PC-3 (cell line): Measurements from ENCODE around the gene SLC13A1. TPM values are rescaled to one million over a fixed set of nuclear protein-coding genes. Genes with fewer than 3 reads are reported as not detected.

ENCODE experiments used
- ATAC-seq: fragments of 200-7000 bp; cut with Tn5 transposase; 2 replicates; pipeline ENCODE4 v1.9.1; 2020; ENCODE audit warnings: mild to moderate bottlenecking, moderate library complexity
- BruUV-seq: library from RNA; stranded (reverse); fragments of 400-500 nt; replicated peaks from 2 replicates; lab custom pipeline; 2021; lab: Mats Ljungman, UMichigan
- CTCF ChIA-PET: fragments of 300-600 bp; sonication (Branson Sonifier 250); formaldehyde crosslinking; loops from one replicate; lab custom pipeline; 2022; ENCODE audit warnings: antibody characterized with exemption; lab: Charles Lee
- POLR2A ChIA-PET: fragments of 300-600 bp; sonication (Branson Sonifier 250); formaldehyde crosslinking; loops from one replicate; lab custom pipeline; 2022; ENCODE audit warnings: antibody characterized with exemption; ENCODE audit not compliant: unreplicated experiment; lab: Charles Lee
- DNase-seq: peaks from one replicate; pipeline ENCODE4 v3.0.0-alpha.2; 2015
- H2AFZ ChIP-seq: fragments of 300-600 bp; sonication (generic); 2 replicates; pipeline ENCODE4 v1.6.0; 2016; ENCODE audit warnings: antibody characterized with exemption, low read length
- H3F3A ChIP-seq: fragments of 300-600 bp; sonication (generic); one replicate; pipeline ENCODE4 v1.6.0; 2017; ENCODE audit warnings: antibody characterized with exemption, low read length, control low read depth, mild to moderate bottlenecking; ENCODE audit not compliant: unreplicated experiment
- H3K27ac ChIP-seq: fragments of 300-600 bp; sonication (generic); 2 replicates; pipeline ENCODE4 v1.5.1; 2016; ENCODE audit warnings: mild to moderate bottlenecking, low read length
- H3K27me3 ChIP-seq: fragments of 300-600 bp; sonication (generic); 2 replicates; pipeline ENCODE4 v1.6.1; 2016; ENCODE audit warnings: low read length, mixed read lengths
- H3K36me3 ChIP-seq: fragments of 300-600 bp; sonication (generic); 2 replicates; pipeline ENCODE4 v1.6.1; 2016; ENCODE audit warnings: low read depth, mixed run types, low read length, mixed read lengths
- H3K4me1 ChIP-seq: fragments of 300-600 bp; sonication (generic); 2 replicates; pipeline ENCODE4 v1.5.1; 2016; ENCODE audit warnings: low read length; ENCODE audit not compliant: insufficient read depth
- H3K4me2 ChIP-seq: fragments of 300-600 bp; sonication (generic); 2 replicates; pipeline ENCODE4 v1.6.0; 2016; ENCODE audit warnings: low read length
- H3K4me3 ChIP-seq: fragments of 300-600 bp; sonication (generic); 2 replicates; pipeline ENCODE4 v1.5.1; 2016; ENCODE audit warnings: mild to moderate bottlenecking, low read length, mixed read lengths
- H3K79me2 ChIP-seq: fragments of 300-600 bp; sonication (generic); 2 replicates; pipeline ENCODE4 v1.6.1; 2017; ENCODE audit warnings: low read length, mixed read lengths
- H3K9ac ChIP-seq: fragments of 300-600 bp; sonication (generic); 2 replicates; pipeline ENCODE4 v1.6.0; 2016; ENCODE audit warnings: mild to moderate bottlenecking, low read length
- H3K9me2 ChIP-seq: fragments of 300-600 bp; sonication (generic); replicated peaks from 2 replicates; pipeline ENCODE4 v1.6.1; 2016; ENCODE audit warnings: mixed run types, low read length, mixed read lengths
- H3K9me3 ChIP-seq: fragments of 300-600 bp; sonication (generic); 2 replicates; pipeline ENCODE4 v1.6.1; 2016; ENCODE audit warnings: low read length, mixed read lengths
- H4K20me1 ChIP-seq: fragments of 300-600 bp; sonication (generic); 2 replicates; pipeline ENCODE4 v1.6.1; 2016; ENCODE audit warnings: low read length, mixed read lengths
- CTCF ChIP-seq: fragments of 300-600 bp; sonication (generic); conservative IDR thresholded peaks from 2 replicates; pipeline ENCODE4 v1.5.1; 2017; ENCODE audit warnings: antibody characterized with exemption, low read depth, mild to moderate bottlenecking, low read length
- EZH2 ChIP-seq: fragments of 300-600 bp; sonication (generic); IDR thresholded peaks from one replicate; pipeline ENCODE4 v1.6.1; 2017; ENCODE audit warnings: antibody characterized with exemption, mild to moderate bottlenecking, low read length; ENCODE audit not compliant: unreplicated experiment
- EZH2phosphoT487 ChIP-seq: fragments of 300-600 bp; sonication (generic); IDR thresholded peaks from 2 replicates; pipeline ENCODE4 v1.6.1; 2018; ENCODE audit warnings: mild to moderate bottlenecking, antibody characterized with exemption, low read length, borderline replicate concordance
- intact Hi-C: fragments of 100-400 bp; cut with micrococcal nuclease; formaldehyde crosslinking; loops from 2 replicates; pipeline ENCODE4 v1.9.0; 2023
- total RNA-seq: library from RNA; depleted of rRNA; stranded (reverse); fragments of >200 nt; gene quantifications from 2 replicates; pipeline ENCODE4 v1.2.3, GENCODE V29; 2014

SLC13A1 gene
- total RNA-seq, 1 experiment from 2014 or later, result not detected

- no peak for TF ChIP-seq EZH2
- no peak for TF ChIP-seq EZH2phosphoT487
- TF ChIP-seq CTCF, result no peak
- Histone ChIP-seq H3K36me3 (no peaks in the 10 kb centered on the region), H3K4me2 (no peak overlapping the region), H4K20me1 (no peaks in the 10 kb centered on the region), H3K27me3 (no peaks in the 10 kb centered on the region), H3F3A (no peaks in the 10 kb centered on the region), H3K4me3 (no peak overlapping the region), H3K4me1 (no peaks in the 10 kb centered on the region), H2AFZ (no peak overlapping the region), H3K9me2 (no peaks in the 10 kb centered on the region), H3K27ac (no peak overlapping the region), H3K9ac (no peak overlapping the region), H3K9me3 (no peaks in the 10 kb centered on the region), H3K79me2 (no peaks in the 10 kb centered on the region)
- DNase-seq (no peak), ATAC-seq (no peak)
- no TSS peak for BruUV-seq
- ChIA-PET CTCF (no interaction called here), POLR2A (no interaction called here)
- intact Hi-C loops, result no loop called here
These were observed 16.3 kb downstream of the SLC13A1 start for GRCh38 chr7:123183431-123183830.

- DNase-seq (no peak), ATAC-seq (no peak)
- Histone ChIP-seq H3K9me3 (no peaks in the 10 kb centered on the region), H3K79me2 (no peaks in the 10 kb centered on the region), H3K9me2 (no peaks in the 10 kb centered on the region), H2AFZ (no peak overlapping the region), H3F3A (no peaks in the 10 kb centered on the region), H3K27me3 (no peaks in the 10 kb centered on the region), H3K9ac (no peak overlapping the region), H3K4me3 (no peak overlapping the region), H3K4me2 (no peak overlapping the region), H4K20me1 (no peaks in the 10 kb centered on the region), H3K36me3 (no peaks in the 10 kb centered on the region), H3K27ac (no peak overlapping the region), H3K4me1 (no peaks in the 10 kb centered on the region)
- ChIA-PET POLR2A (no interaction called here), CTCF (no interaction called here)
- intact Hi-C loops, result no loop called here
- no TSS peak for BruUV-seq
- no peak for TF ChIP-seq CTCF
- TF ChIP-seq EZH2, result no peak
- TF ChIP-seq EZH2phosphoT487, result no peak
These were observed 22.3 kb downstream of the SLC13A1 start for GRCh38 chr7:123177442-123177841.

GRCh38 chr7:123170333-123171246 is 29.2 kb downstream of the SLC13A1 start:
- no peak overlapping the region for H3K4me2 ChIP-seq
- no TSS peak for BruUV-seq
- H3K9ac ChIP-seq, result no peak overlapping the region
- H3K9me2 ChIP-seq, result no peaks in the 10 kb centered on the region
- H3K27ac ChIP-seq, result no peak overlapping the region
- TF ChIP-seq EZH2 (no peak), CTCF (no peak), EZH2phosphoT487 (no peak)
- DNase-seq, result no peak
- no peaks in the 10 kb centered on the region for H4K20me1 ChIP-seq
- no peaks in the 10 kb centered on the region for H3K4me1 ChIP-seq
- H3K4me3 ChIP-seq, result no peak overlapping the region
- no peaks in the 10 kb centered on the region for H3K36me3 ChIP-seq
- no peak overlapping the region for H2AFZ ChIP-seq
- intact Hi-C loops, result no loop called here
- ChIA-PET CTCF (no interaction called here), POLR2A (no interaction called here)
- H3K9me3 ChIP-seq, result no peaks in the 10 kb centered on the region
- no peak for ATAC-seq
- no peaks in the 10 kb centered on the region for H3K27me3 ChIP-seq
- no peaks in the 10 kb centered on the region for H3K79me2 ChIP-seq
- H3F3A ChIP-seq, result no peaks in the 10 kb centered on the region
